Left hindlimb (tissue), 1 donor: ENCODE results near the gene RIC3.
A peak's percentile ranks its signal among the peaks of the same experiment; 100 is the strongest.

ENCODE experiments used
- DNase-seq: peaks from one replicate; pipeline ENCODE4 v3.0.0-alpha.2; 2018

Gene RIC3

GRCh38 chr11:8086001-8086479, 82.8 kb downstream of the RIC3 start:
- DNase-seq: no peak

GRCh38 chr11:8085011-8085645, 83.7 kb downstream of the RIC3 start:
- no peak for DNase-seq

- no peak for DNase-seq
Observed at GRCh38 chr11:8084352-8084751, 84.5 kb downstream of the RIC3 start.

- no peak for DNase-seq
Observed at GRCh38 chr11:8083871-8084281, 84.9 kb downstream of the RIC3 start.

GRCh38 chr11:8083088-8083395, 85.8 kb downstream of the RIC3 start:
- DNase-seq: no peak

GRCh38 chr11:8082391-8083087, 86.3 kb downstream of the RIC3 start:
- DNase-seq: no peak

- DNase-seq: no peak
Observed at GRCh38 chr11:8081591-8082250, 87.1 kb downstream of the RIC3 start.

GRCh38 chr11:8080674-8081590, 87.9 kb downstream of the RIC3 start, which contains the start of gene TUB:
TUB (plus strand) TSS chr11:8081211; CDS start chr11:8081511, 300 bp downstream.
- peak; percentile 81 for DNase-seq

- no peak for DNase-seq
Observed at GRCh38 chr11:8080069-8080670, 88.7 kb downstream of the RIC3 start.

GRCh38 chr11:8079111-8079675, 89.6 kb downstream of the RIC3 start:
- no peak for DNase-seq

- no peak for DNase-seq
Observed at GRCh38 chr11:8075119-8075726, 93.6 kb downstream of the RIC3 start.

- DNase-seq: no peak
Observed at GRCh38 chr11:8071616-8072581, 96.9 kb downstream of the RIC3 start.

- no peak for DNase-seq
Observed at GRCh38 chr11:8070417-8071115, 98.3 kb downstream of the RIC3 start.

GRCh38 chr11:8069771-8070170, 99.1 kb downstream of the RIC3 start:
- no peak for DNase-seq

- no peak for DNase-seq
Observed at GRCh38 chr11:8068605-8069221, 100.1 kb downstream of the RIC3 start.

- no peak for DNase-seq
Observed at GRCh38 chr11:8067929-8068575, 100.8 kb downstream of the RIC3 start.

- DNase-seq: no peak
Observed at GRCh38 chr11:8067567-8067928, 101.3 kb downstream of the RIC3 start.

GRCh38 chr11:8066911-8067455, 101.8 kb downstream of the RIC3 start:
- DNase-seq: no peak
